Chondrocyte (in vitro differentiated cells): ENCODE data around the gene MAB21L4. TPM values are rescaled to one million over a fixed set of nuclear protein-coding genes. Genes with fewer than 3 reads are reported as not detected.

ENCODE experiments used
- DNase-seq: peaks from one replicate; pipeline ENCODE4 v3.0.0; 2021; ENCODE audit warnings: mixed read lengths, low spot score
- H3K27ac Mint-ChIP-seq: one replicate; pipeline ENCODE4 v1.8.0; 2021; ENCODE audit warnings: mild to moderate bottlenecking, moderate library complexity, mixed read lengths; ENCODE audit not compliant: unreplicated experiment
- H3K27me3 Mint-ChIP-seq: 2 replicates; pipeline ENCODE4 v1.8.0; 2021; ENCODE audit warnings: low read depth, mixed read lengths
- H3K36me3 Mint-ChIP-seq: 2 replicates; pipeline ENCODE4 v1.8.0; 2021; ENCODE audit warnings: low read depth, mixed read lengths
- H3K4me1 Mint-ChIP-seq: 2 replicates; pipeline ENCODE4 v1.8.0; 2021; ENCODE audit warnings: low read depth, mild to moderate bottlenecking, mixed read lengths
- H3K4me3 Mint-ChIP-seq: one replicate; pipeline ENCODE4 v1.8.0; 2021; ENCODE audit warnings: mild to moderate bottlenecking, moderate library complexity, mixed read lengths; ENCODE audit not compliant: unreplicated experiment
- H3K9me3 Mint-ChIP-seq: 2 replicates; pipeline ENCODE4 v1.8.0; 2021; ENCODE audit warnings: low read depth, mixed read lengths
- total RNA-seq: library from RNA; stranded (reverse); gene quantifications from 3 replicates; pipeline ENCODE4 v1.2.1, GENCODE V29; 2021
- TF ChIP-seq, protein P1 (sequence below): fragments of 200-600 bp; sonication (generic); IDR thresholded peaks from 2 replicates; pipeline ENCODE4 v1.5.0; 2021; ENCODE audit warnings: antibody characterized with exemption, mild to moderate bottlenecking, moderate library complexity

Gene MAB21L4
- total RNA-seq, 1 donor from 2014 or later, result not detected

DNA sequence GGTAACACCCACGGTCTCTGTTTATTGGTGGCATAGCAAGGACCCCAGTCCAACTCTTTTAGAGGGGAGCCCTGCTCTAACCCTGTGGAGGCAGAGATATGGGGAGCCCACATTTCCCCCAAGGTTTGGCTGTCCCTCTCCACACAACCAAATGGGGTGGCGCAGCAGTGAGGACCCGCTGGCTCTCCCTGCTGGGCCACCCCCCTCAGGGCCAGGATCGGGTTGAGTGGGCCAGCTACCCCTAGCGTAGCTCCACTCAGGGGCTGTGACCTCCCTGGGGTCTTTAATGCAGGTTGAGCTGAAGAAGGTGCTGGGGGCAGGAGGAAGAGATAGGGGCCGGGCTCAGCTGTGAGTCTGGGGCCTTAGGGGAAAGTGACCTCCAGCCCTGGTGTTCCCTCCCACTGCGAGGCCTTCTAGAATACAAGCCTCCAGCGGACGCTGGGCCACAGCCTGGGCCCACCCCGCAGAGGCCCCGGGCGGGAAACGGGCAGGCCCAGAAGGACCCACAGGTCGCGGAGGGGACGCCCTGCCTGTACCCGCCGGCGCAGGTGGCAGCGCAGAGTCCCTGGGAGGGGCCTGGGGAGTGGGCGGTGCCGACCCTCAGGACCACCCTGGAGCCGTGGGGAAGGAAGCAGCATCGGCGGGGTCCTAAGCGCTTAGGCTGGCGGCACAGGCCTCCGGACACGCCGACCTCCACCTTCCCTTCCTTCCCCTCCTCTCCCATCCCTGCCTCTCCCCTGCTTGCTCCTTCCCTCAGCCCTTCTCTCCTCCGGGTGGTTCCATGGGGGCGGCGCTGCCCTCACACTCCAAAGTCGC lies 19.8 kb upstream of the MAB21L4 start:
- peak; percentile 83 for DNase-seq
- TF ChIP-seq, protein P1, sequence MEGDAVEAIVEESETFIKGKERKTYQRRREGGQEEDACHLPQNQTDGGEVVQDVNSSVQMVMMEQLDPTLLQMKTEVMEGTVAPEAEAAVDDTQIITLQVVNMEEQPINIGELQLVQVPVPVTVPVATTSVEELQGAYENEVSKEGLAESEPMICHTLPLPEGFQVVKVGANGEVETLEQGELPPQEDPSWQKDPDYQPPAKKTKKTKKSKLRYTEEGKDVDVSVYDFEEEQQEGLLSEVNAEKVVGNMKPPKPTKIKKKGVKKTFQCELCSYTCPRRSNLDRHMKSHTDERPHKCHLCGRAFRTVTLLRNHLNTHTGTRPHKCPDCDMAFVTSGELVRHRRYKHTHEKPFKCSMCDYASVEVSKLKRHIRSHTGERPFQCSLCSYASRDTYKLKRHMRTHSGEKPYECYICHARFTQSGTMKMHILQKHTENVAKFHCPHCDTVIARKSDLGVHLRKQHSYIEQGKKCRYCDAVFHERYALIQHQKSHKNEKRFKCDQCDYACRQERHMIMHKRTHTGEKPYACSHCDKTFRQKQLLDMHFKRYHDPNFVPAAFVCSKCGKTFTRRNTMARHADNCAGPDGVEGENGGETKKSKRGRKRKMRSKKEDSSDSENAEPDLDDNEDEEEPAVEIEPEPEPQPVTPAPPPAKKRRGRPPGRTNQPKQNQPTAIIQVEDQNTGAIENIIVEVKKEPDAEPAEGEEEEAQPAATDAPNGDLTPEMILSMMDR, result no peak
- H3K36me3 Mint-ChIP-seq, result no peaks in the 10 kb centered on the region
- no peaks in the 10 kb centered on the region for H3K9me3 Mint-ChIP-seq
- no peak overlapping the region for H3K4me3 Mint-ChIP-seq
- H3K4me1 Mint-ChIP-seq, result peaks cover 10% of the 10 kb centered on the region
- H3K27ac Mint-ChIP-seq, result no peak overlapping the region
- peaks cover 10% of the 10 kb centered on the region for H3K27me3 Mint-ChIP-seq

DNA sequence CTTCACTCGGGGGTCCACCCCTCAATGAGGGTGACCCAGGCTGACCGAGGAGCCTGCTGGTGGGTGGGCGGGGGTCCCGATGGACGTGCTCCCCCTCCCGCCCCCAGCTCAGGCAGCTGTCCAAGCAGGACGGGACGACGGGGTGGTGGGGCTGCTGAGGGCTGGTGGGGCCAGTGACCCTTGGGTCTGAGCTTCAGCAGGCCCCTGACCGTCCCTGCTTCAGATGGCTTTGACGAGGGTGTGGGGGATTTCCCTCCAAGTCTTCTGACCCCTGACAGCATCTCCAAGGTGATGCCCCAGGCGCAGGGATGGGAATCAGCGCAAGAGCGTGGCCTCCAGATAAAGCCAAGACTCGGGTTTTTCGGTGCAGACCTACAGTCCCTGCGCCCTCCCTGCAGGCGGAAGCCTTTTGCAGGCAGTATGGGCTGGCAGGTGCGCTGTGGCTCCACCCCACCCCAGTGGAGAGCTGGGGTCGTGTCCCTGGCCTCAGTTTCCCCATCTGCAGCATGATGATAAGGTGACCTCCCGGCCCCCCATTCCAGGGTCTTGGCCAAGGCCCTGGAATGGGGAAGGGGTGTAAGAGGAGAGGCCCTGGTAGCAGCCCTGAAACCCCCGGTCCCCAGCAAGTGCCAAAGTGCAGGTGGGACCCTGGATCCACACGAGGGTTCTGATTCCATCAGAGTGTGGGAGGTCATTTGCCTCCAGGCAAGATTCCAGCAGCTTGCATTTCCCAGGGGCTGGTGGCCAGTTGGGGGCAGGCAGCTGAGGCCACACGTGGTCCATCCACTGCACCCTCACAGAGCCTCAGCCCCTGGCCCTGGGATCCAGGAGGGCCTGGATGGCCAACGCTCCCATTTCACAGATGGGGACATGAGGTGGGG lies 18.9 kb upstream of the MAB21L4 start:
- H3K27me3 Mint-ChIP-seq, result peaks cover 10% of the 10 kb centered on the region
- TF ChIP-seq, protein P1, result peak; percentile 71
- peaks cover 10% of the 10 kb centered on the region for H3K4me1 Mint-ChIP-seq
- no peaks in the 10 kb centered on the region for H3K36me3 Mint-ChIP-seq
- DNase-seq, result no peak
- H3K4me3 Mint-ChIP-seq, result no peak overlapping the region
- H3K27ac Mint-ChIP-seq, result no peak overlapping the region
- H3K9me3 Mint-ChIP-seq, result no peaks in the 10 kb centered on the region

DNA sequence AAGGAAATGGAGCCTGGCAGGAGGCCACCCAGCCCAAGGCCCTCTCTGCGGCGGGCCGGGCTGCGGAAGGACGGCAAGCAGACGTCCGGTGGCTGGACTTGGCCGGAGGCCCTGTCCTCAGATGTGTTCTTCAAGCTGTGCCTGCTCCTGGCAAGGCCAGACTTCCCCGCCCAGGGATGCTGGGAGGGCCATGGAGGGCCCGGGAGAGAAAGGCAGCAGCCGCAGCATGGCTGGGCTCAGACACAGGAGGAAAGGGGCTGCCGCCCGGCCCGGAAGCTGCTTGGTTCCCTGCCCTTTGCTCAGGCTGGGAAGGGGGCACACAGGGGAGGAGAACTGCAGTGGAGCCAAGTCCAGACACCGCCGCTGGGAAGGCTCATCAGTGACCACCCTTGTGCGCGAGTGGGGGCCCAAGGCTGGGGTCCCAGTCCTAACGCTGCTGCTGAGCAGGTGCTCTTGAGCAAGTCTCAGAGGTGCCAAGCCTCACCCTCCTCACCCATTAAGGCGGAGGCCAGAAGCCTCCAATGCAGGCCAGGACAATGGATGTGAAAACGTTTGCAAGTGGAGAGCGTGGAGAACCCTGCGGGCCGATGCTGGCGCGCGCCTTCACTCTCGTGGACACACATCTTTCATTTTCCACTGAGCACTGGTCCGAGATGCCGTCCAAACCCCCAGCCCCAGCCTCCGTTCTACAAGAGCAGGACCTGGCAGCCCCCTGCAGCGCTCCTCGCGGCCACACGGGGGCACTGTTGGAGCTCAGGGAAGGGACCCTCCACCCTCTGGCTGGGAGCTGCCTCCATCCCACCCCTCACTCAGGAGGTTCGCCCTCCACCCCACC lies 18.1 kb upstream of the MAB21L4 start:
- Mint-ChIP-seq H3K36me3 (no peaks in the 10 kb centered on the region), H3K27ac (no peak overlapping the region), H3K27me3 (peaks cover 12% of the 10 kb centered on the region), H3K4me1 (peaks cover 10% of the 10 kb centered on the region), H3K9me3 (no peaks in the 10 kb centered on the region), H3K4me3 (no peak overlapping the region)
- DNase-seq, result no peak
- TF ChIP-seq, protein P1, result peak; percentile 98

DNA sequence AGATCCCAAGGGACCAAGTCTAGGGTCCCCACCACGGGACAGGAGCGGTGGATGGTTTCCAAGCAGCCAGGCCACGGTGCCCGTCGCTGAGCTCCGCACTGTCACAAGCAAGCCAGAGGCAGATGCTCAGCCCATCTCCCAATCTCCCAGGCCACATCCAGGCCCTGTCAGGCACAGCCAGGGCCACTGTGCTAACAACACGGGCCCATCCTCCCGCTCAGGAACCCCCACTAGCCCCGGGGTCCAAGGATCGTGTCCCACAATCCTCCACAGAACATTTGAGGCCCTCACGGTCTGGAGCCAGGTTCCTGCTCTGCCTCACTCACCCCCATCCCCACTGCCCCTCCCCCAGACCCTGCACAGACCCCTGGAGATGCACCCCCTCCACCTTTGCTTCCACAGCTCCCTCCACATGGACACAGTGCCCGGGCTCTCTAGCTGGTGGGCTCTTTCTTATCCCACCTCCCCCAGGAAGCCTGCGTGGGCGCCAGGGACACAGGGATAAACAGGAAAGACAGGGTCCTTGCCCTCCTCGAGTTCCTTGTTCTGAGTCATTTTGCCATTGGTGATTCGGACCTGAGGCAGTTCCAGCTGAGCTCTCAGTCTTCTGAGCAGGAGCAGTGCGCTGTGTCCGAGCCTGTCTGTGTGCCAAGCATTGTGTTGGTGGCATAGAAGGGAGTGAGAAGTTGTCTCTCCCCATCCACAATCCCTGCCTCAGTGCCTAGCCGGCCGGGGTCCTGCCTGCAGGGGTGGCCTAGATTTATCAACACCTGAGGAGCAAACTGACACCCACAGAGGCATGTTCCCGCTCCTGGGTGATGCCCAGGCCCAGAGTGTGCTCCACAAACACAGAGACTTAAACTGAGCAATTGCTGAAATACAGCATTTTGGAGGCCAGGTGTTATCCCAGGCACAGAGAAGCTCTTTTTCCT lies 17.2 kb upstream of the MAB21L4 start:
- Mint-ChIP-seq H3K4me1 (peaks cover 10% of the 10 kb centered on the region), H3K4me3 (no peak overlapping the region), H3K36me3 (no peaks in the 10 kb centered on the region), H3K9me3 (no peaks in the 10 kb centered on the region), H3K27me3 (peaks cover 12% of the 10 kb centered on the region), H3K27ac (no peak overlapping the region)
- TF ChIP-seq, protein P1, result no peak
- DNase-seq, result no peak
